ENCODE data around the gene CHRNA5. TPM values are rescaled to one million over a fixed set of nuclear protein-coding genes. Genes with fewer than 3 reads are reported as not detected.

CHRNA5 gene
- total and polyA plus RNA-seq, 5 donors from 2014 or later = 0.08 to 2.0 (median 0.61) TPM; not detected in 1

DNA sequence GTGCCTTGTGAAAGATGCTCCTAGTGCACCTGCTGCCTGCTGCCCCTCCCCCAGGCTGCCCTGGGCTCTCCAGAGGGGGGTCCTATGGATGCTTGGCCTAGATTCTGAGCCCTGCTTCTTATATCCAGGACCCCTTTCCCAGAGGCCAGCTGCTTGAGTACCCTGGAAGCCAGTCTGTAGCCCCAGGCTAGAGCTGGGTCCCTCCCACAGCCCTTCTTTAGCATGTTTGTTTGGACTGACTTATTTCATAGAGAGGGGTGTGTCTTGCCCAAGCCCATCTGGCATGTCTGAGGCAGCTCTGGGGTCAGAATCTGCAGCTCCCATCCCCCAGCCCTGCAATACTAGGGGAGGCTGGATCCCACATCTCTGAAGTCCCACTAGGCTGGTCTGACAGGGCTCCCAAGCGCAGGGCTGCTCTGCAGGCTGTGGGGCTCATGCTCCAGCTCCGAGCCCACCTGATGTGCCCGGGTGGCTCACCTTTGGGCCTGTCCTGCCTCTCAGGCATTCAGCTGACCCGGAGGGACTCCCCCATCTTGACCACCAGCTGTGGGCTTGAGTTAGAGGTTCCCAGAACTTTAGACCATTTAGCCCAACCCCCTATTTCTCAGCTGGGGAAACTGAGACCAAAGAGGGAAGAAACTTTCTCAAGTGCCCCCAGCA, 72.6 kb downstream of the CHRNA5 start:
- H3K4me3 Mint-ChIP-seq = no peak overlapping the region
- Histone ChIP-seq H3K27me3 (ENCODE audit: control insufficient read depth, insufficient read depth, low read length) (peaks cover 3% of the 10 kb centered on the region), H3K27ac (ENCODE audit: insufficient read depth, low read length, poor library complexity, severe bottlenecking) (no peak overlapping the region), H3K4me1 (ENCODE audit: control insufficient read depth, insufficient read depth, low read length, poor library complexity, severe bottlenecking) (peaks cover 7% of the 10 kb centered on the region), H3K36me3 (ENCODE audit: control insufficient read depth, insufficient read depth, low read length) (no peaks in the 10 kb centered on the region), H3K9me3 (ENCODE audit: control insufficient read depth in 2 of 2, low read length in 2 of 2) (peaks cover 0 to 4% of the 10 kb centered on the region in 2 experiments), H3K4me3 (ENCODE audit: low read depth, low read length) (no peak overlapping the region)
- H3K36me3 Mint-ChIP-seq = no peaks in the 10 kb centered on the region
- DNase-seq = no peak
- ATAC-seq (ENCODE audit: low read depth in 2 of 2) = no peak
- peaks cover 0 to 13% (median 6%) of the 10 kb centered on the region in 4 donors for H3K4me1 Mint-ChIP-seq
- peaks cover 50% of the 10 kb centered on the region for H3K27me3 Mint-ChIP-seq
- peaks cover 0 to 6% (median 3%) of the 10 kb centered on the region in 7 donors for H3K9me3 Mint-ChIP-seq
- H3K27ac Mint-ChIP-seq = no peak overlapping the region

DNA sequence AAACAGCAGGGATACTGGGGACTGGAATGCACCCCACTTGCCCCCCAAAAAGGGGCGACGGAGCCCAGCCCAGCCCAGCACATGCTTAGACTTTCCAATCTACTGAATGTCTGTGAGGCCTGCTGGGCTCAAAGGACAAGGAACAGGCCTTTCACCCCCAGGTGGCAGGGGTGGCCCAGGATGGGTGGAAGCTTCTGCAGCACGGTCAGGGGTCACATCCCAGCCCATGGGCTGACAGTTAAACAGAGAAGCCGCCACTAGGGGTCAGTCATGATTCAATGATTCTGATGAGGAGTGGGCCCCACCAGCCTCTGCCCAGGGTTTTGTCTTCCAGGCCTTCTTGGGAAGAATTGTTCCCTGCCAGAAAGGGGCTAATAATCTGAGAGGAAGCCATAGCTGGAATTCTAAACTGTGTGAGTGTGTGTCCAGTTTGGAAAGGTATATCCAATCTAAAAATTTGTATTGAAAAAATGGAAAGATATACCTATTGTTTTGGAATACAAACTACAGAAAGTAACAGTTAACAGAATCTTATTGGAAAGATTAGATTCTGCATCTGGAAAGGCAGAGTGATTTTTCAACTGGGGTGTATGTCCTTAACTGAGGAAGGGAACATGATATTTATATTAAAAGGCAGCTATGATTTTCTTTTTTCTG, 73.5 kb downstream of the CHRNA5 start:
- no peak for ATAC-seq (ENCODE audit: low read depth in 2 of 2)
- peaks cover 3% of the 10 kb centered on the region for H3K27me3 ChIP-seq (ENCODE audit: control insufficient read depth, insufficient read depth, low read length)
- H3K4me3 ChIP-seq (ENCODE audit: low read depth, low read length) = no peak overlapping the region
- no peaks in the 10 kb centered on the region for H3K36me3 ChIP-seq (ENCODE audit: control insufficient read depth, insufficient read depth, low read length)
- peaks cover 50% of the 10 kb centered on the region for H3K27me3 Mint-ChIP-seq
- no peaks in the 10 kb centered on the region for H3K9me3 ChIP-seq (ENCODE audit: control insufficient read depth in 2 of 2, low read length in 2 of 2)
- peak in 2 of 3 donors; percentile 17 to 39 for DNase-seq
- no peak overlapping the region for H3K4me3 Mint-ChIP-seq
- H3K27ac Mint-ChIP-seq = no peak overlapping the region
- peaks cover 7% of the 10 kb centered on the region for H3K4me1 ChIP-seq (ENCODE audit: control insufficient read depth, insufficient read depth, low read length, poor library complexity, severe bottlenecking)
- no peak overlapping the region for H3K27ac ChIP-seq (ENCODE audit: insufficient read depth, low read length, poor library complexity, severe bottlenecking)
- H3K36me3 Mint-ChIP-seq = no peaks in the 10 kb centered on the region
- H3K9me3 Mint-ChIP-seq = peaks cover 0 to 4% (median 0%) of the 10 kb centered on the region in 7 donors
- H3K4me1 Mint-ChIP-seq = peaks cover 0 to 13% (median 6%) of the 10 kb centered on the region in 4 donors

DNA sequence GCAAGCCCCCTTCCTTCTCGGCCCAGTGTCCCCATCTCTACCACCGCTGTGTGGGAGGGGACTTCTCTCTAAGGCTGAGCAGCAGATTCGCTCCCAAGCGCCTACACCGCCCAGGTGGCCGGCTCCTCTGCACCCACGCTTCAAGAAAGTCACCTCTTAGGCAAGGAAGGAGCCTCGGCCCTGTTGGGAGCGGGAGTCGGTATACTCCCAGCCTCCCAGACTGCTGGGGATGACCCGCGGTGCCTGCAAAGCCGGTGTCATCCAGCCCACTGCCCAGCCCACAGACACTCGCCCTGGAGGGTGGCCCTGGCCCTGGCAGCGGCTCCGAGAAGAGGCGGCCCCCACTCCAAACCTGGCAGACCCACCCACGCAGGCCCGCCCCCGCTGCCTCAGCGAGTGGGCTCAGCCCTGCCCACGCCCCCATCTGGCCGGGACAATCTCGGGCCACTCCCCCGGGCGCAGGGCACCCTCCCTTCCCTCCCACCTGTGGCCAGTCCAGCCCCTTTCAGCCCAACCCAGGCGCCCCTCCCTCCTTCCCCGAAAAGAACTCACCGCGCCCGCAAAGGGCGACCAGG, 75.3 kb downstream of the CHRNA5 start:
- H3K9me3 ChIP-seq (ENCODE audit: control insufficient read depth in 2 of 2, low read length in 2 of 2) = no peaks in the 10 kb centered on the region
- H3K36me3 ChIP-seq (ENCODE audit: control insufficient read depth, insufficient read depth, low read length) = no peaks in the 10 kb centered on the region
- Mint-ChIP-seq H3K27ac (no peak overlapping the region), H3K9me3 (peaks cover 0 to 3% (median 0%) of the 10 kb centered on the region in 7 donors), H3K36me3 (no peaks in the 10 kb centered on the region), H3K27me3 (peaks cover 53% of the 10 kb centered on the region), H3K4me3 (peak overlapping the region in 3 of 4 donors; percentile 46 to 58 (median 47)), H3K4me1 (peaks cover 0 to 13% (median 6%) of the 10 kb centered on the region in 4 donors)
- no peak for DNase-seq
- H3K27me3 ChIP-seq (ENCODE audit: control insufficient read depth, insufficient read depth, low read length) = peaks cover 3% of the 10 kb centered on the region
- H3K4me1 ChIP-seq (ENCODE audit: control insufficient read depth, insufficient read depth, low read length, poor library complexity, severe bottlenecking) = peaks cover 7% of the 10 kb centered on the region
- no peak overlapping the region for H3K4me3 ChIP-seq (ENCODE audit: low read depth, low read length)
- no peak for ATAC-seq (ENCODE audit: low read depth in 2 of 2)
- H3K27ac ChIP-seq (ENCODE audit: insufficient read depth, low read length, poor library complexity, severe bottlenecking) = no peak overlapping the region

DNA sequence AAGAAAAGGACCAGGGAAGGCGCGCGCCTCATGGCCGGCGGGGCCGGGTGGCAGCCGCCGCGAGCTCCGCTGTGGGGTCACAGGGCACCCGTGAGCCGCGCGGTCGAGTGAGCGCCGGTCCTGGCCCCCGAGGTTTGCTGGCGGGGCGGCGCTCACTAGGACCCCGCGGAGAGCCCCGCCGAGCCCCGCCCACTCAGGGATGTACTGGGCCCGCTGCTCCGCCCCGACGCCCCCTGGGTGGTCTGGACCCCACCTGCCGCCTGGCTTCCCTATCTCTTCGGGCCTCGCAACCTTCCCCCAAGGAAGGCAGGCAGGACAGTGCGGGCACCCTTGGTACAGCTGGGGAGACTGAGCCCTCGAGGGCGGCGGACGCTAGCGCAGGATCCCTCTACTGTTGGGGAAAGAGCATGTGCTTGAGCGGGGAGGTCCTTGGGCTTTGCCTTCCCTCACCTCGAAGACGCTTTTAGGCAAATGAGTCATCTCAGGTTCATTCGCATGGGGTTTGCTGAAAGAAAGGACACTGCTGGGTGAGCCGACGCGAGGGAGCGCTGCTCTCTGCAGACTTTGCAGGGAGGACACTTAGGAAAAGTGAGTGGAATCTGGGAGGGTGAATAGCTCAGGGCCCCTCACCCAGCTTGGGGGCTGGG, 75.9 kb downstream of the CHRNA5 start, which contains the start of gene CHRNB4:
Gene CHRNB4 (minus strand): TSS at position 109 of the 647 bp plus-strand sequence. CDS start 77 bp downstream, at position 32.
- H3K36me3 Mint-ChIP-seq = no peaks in the 10 kb centered on the region
- Histone ChIP-seq H3K27ac (ENCODE audit: insufficient read depth, low read length, poor library complexity, severe bottlenecking) (no peak within 1 kb of the TSS), H3K4me1 (ENCODE audit: control insufficient read depth, insufficient read depth, low read length, poor library complexity, severe bottlenecking) (peaks cover 7% of the 10 kb centered on the region), H3K4me3 (ENCODE audit: low read depth, low read length) (no peak within 1 kb of the TSS), H3K27me3 (ENCODE audit: control insufficient read depth, insufficient read depth, low read length) (peaks cover 3% of the 10 kb centered on the region), H3K36me3 (ENCODE audit: control insufficient read depth, insufficient read depth, low read length) (no peaks in the 10 kb centered on the region), H3K9me3 (ENCODE audit: control insufficient read depth in 2 of 2, low read length in 2 of 2) (no peaks in the 10 kb centered on the region)
- H3K4me1 Mint-ChIP-seq = peaks cover 0 to 13% (median 6%) of the 10 kb centered on the region in 4 donors
- H3K9me3 Mint-ChIP-seq = peaks cover 0 to 3% (median 0%) of the 10 kb centered on the region in 7 donors
- peaks cover 48% of the 10 kb centered on the region for H3K27me3 Mint-ChIP-seq
- peak within 1 kb of the TSS in 3 of 4 donors; percentile 66 to 83 (median 76) for H3K4me3 Mint-ChIP-seq
- H3K27ac Mint-ChIP-seq = no peak within 1 kb of the TSS
- ATAC-seq (ENCODE audit: low read depth in 2 of 2) = no peak
- peak in 1 of 3 donors; percentile 22 for DNase-seq

DNA sequence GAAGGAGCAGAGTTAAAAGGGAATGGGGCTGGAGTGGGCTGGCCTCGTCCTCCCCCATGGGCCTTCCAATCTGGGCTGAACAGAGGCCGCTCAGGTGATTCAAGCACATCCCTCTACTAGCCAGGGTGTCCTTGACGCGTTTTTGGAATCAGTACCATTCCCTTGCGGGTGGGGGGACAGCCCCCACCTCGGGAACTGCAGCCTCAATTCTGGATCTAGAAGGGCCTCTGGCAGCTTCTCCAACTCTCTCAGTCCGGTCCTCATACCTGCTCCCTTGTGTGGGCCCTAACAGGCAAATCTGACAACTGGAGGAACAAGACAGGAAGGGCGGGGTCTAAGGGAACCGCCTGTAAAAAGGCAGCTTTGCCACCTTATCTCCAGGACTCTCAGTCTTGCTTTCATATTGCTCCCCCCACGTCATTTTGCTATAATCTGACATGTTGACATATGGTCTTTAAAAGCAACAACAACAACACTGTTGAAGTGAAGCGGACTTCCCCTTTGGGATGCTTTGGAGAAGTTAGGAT, 76.5 kb downstream of the CHRNA5 start:
- DNase-seq (peak in 1 of 3 donors; percentile 34), ATAC-seq (ENCODE audit: low read depth in 2 of 2) (no peak)
- H3K36me3 ChIP-seq (ENCODE audit: control insufficient read depth, insufficient read depth, low read length) = no peaks in the 10 kb centered on the region
- Mint-ChIP-seq H3K4me3 (peak overlapping the region in 2 of 4 donors; percentile 66 to 76), H3K27ac (no peak overlapping the region), H3K27me3 (peaks cover 43% of the 10 kb centered on the region), H3K9me3 (no peaks in the 10 kb centered on the region), H3K36me3 (no peaks in the 10 kb centered on the region), H3K4me1 (peaks cover 0 to 13% (median 6%) of the 10 kb centered on the region in 4 donors)
- H3K4me1 ChIP-seq (ENCODE audit: control insufficient read depth, insufficient read depth, low read length, poor library complexity, severe bottlenecking) = peaks cover 7% of the 10 kb centered on the region
- H3K27ac ChIP-seq (ENCODE audit: insufficient read depth, low read length, poor library complexity, severe bottlenecking) = no peak overlapping the region
- no peak overlapping the region for H3K4me3 ChIP-seq (ENCODE audit: low read depth, low read length)
- no peaks in the 10 kb centered on the region for H3K9me3 ChIP-seq (ENCODE audit: control insufficient read depth in 2 of 2, low read length in 2 of 2)
- H3K27me3 ChIP-seq (ENCODE audit: control insufficient read depth, insufficient read depth, low read length) = peaks cover 3% of the 10 kb centered on the region

DNA sequence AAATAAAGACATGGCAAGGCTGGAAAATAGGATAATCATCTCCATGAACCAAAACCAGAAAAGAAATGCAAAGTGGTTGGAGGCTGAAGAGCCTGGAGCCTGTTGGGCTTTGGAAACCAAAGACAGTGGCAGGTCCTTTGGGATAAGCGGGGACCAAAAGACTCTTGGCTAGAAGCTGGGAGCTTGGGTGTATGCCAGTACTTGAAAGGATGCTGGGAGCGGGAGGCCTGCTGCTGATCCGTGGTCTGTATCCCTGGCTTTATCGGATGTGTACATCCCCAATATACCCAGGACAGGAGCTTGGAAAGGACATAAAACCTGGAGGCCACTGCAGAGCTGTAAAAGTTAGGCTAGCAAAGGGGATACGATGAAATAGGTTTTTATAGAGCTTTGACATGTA, 77.0 kb downstream of the CHRNA5 start:
- peaks cover 7% of the 10 kb centered on the region for H3K4me1 ChIP-seq (ENCODE audit: control insufficient read depth, insufficient read depth, low read length, poor library complexity, severe bottlenecking)
- Mint-ChIP-seq H3K36me3 (no peaks in the 10 kb centered on the region), H3K27me3 (peaks cover 43% of the 10 kb centered on the region), H3K27ac (no peak overlapping the region), H3K4me1 (peaks cover 0 to 13% (median 6%) of the 10 kb centered on the region in 4 donors), H3K4me3 (peak overlapping the region in 1 of 4 donors; percentile 66), H3K9me3 (no peaks in the 10 kb centered on the region)
- peaks cover 3% of the 10 kb centered on the region for H3K27me3 ChIP-seq (ENCODE audit: control insufficient read depth, insufficient read depth, low read length)
- no peak overlapping the region for H3K4me3 ChIP-seq (ENCODE audit: low read depth, low read length)
- DNase-seq (no peak), ATAC-seq (ENCODE audit: low read depth in 2 of 2) (no peak)
- H3K36me3 ChIP-seq (ENCODE audit: control insufficient read depth, insufficient read depth, low read length) = no peaks in the 10 kb centered on the region
- no peaks in the 10 kb centered on the region for H3K9me3 ChIP-seq (ENCODE audit: control insufficient read depth in 2 of 2, low read length in 2 of 2)
- H3K27ac ChIP-seq (ENCODE audit: insufficient read depth, low read length, poor library complexity, severe bottlenecking) = no peak overlapping the region

Data from CD4-positive, CD25-positive, alpha-beta regulatory T cell (primary cell).